Activated CD8-positive, alpha-beta T cell treated with anti-CD3 and anti-CD28 coated beads, Interleukin-2, amount 10 ng/mL, durations not matched to agents 7 days and 5 days (primary cell): ENCODE data around the gene STAT6. TPM values are rescaled to one million over a fixed set of nuclear protein-coding genes. Genes with fewer than 3 reads are reported as not detected.
A peak's percentile ranks its signal among the peaks of the same experiment; 100 is the strongest.
"Not testable (repeated sequence)": the region's sequence is repeated elsewhere in the genome, so short reads cannot be mapped to it uniquely, and the experiment has no call there.

Experiments
- ATAC-seq: fragments of 150-1000 bp; cut with Tn5 transposase; one replicate; pipeline ENCODE4 v1.10.0; 2021; ENCODE audit warnings: moderate library complexity
- CTCF ChIA-PET: fragments of 350-600 bp; sonication (Branson Sonifier 250); formaldehyde crosslinking; loops from one replicate; lab custom pipeline; 2021; ENCODE audit warnings: antibody characterized with exemption; lab: Charles Lee
- POLR2A ChIA-PET: fragments of 350-600 bp; sonication (Branson Sonifier 250); formaldehyde crosslinking; loops from one replicate; lab custom pipeline; 2021; ENCODE audit warnings: antibody characterized with exemption; lab: Charles Lee
- DNase-seq: peaks from one replicate; pipeline ENCODE4 v3.0.0-alpha.2; 2020
- H3K27ac Mint-ChIP-seq: one replicate; pipeline ENCODE4 v1.8.0; 2021; ENCODE audit warnings: mild to moderate bottlenecking, mixed read lengths
- H3K27me3 Mint-ChIP-seq: one replicate; pipeline ENCODE4 v1.8.0; 2021; ENCODE audit warnings: low read depth, mixed read lengths
- H3K36me3 Mint-ChIP-seq: one replicate; pipeline ENCODE4 v1.8.0; 2021; ENCODE audit warnings: low read depth, mixed read lengths
- H3K4me1 Mint-ChIP-seq: one replicate; pipeline ENCODE4 v1.8.0; 2021; ENCODE audit warnings: low read depth, mixed read lengths
- H3K4me3 Mint-ChIP-seq: one replicate; pipeline ENCODE4 v1.8.0; 2021; ENCODE audit warnings: mild to moderate bottlenecking, mixed read lengths
- H3K9me3 Mint-ChIP-seq: one replicate; pipeline ENCODE4 v1.8.0; 2022; ENCODE audit warnings: mixed read lengths; ENCODE audit not compliant: insufficient read depth
- total RNA-seq, 2 experiments: library from RNA; stranded (reverse); gene quantifications; one replicate each; pipeline ENCODE4 v1.2.3, GENCODE V29; 2021

The STAT6 gene
- total RNA-seq, 2 experiments from 2014 or later: 189 TPM

DNA sequence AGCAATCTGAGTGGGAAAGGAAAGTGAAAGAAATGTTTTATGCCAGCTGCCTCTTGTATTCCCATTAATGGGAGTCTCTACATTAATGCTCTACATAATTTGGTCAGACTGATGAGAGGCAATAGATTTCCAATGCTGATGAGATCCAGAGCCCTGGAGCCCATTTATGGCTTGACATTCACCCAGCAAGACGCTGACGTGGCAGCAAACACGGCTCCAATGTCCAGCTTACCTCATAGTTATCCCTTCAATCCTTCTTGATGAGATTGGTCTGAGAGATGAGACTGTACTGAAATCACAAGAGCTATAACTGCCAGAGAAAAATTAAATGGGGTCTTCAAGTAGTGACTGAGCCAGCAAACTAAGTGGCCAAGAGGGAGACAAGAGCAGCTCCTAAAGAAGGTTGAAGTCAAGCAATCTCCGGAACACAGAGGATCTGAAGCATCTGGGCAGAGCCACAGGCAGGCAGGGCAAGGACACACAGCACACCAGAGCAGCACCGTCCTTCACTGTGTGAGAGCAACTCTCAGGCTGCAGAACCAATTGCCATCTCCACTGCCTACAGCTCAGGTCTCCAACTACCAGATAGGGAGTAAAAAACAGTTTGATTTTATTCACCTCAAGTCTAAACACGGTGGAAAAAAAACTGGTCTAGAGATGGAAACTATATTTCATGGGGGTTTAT, 54.0 kb downstream of the STAT6 start:
- Mint-ChIP-seq H3K36me3 (peaks cover 71% of the 10 kb centered on the region), H3K27ac (peak overlapping the region; percentile 18), H3K27me3 (no peaks in the 10 kb centered on the region), H3K4me1 (peaks cover 11% of the 10 kb centered on the region), H3K4me3 (no peak overlapping the region), H3K9me3 (peaks cover 3% of the 10 kb centered on the region)
- ATAC-seq (no peak), DNase-seq (no peak)
- POLR2A ChIA-PET: interaction anchor here (0.8 to 2.8 kb wide), 4 partner anchors 9 to 55 kb away, joined by 3 to 9 read pairs (median 6); partner anchors contain the start of gene STAT6
- CTCF ChIA-PET: interaction anchor here (1.1 to 11.3 kb wide), 7 partner anchors 8 to 118 kb away, joined by 3 to 229 read pairs (median 7); partner anchors contain the start of genes MYO1A and ZBTB39

DNA sequence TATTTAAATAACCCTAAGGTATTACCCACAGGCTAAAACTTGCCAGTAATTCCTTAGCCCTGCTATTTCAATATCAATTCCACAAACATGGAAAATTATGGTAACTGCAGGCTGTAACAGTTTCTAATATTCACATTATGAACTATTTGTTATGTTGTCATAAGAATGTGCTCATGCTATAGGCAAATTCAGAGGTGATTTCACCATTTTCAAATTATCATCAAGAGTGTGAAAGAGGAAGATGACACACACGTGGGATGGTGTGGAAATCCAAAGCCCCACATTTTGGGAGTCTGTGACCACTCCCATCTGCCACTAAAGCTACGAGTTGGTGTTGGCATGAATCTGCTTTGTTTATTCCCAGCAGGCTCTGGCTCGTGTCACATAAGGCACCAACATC, 55.3 kb downstream of the STAT6 start:
- H3K4me3 Mint-ChIP-seq: no peak overlapping the region
- POLR2A ChIA-PET: interaction anchor here (0.6 to 2.0 kb wide), 2 partner anchors 8 to 153 kb away, joined by 5 to 8 read pairs; no protein-coding TSS in a partner anchor
- ATAC-seq (no peak), DNase-seq (no peak)
- CTCF ChIA-PET: interaction anchor here (1.4 to 11.3 kb wide), 3 partner anchors 14 to 56 kb away, joined by 3 to 229 read pairs (median 6); no protein-coding TSS in a partner anchor
- H3K27me3 Mint-ChIP-seq: no peaks in the 10 kb centered on the region
- peaks cover 16% of the 10 kb centered on the region for H3K4me1 Mint-ChIP-seq
- H3K9me3 Mint-ChIP-seq: peaks cover 3% of the 10 kb centered on the region
- peaks cover 66% of the 10 kb centered on the region for H3K36me3 Mint-ChIP-seq
- H3K27ac Mint-ChIP-seq: no peak overlapping the region

DNA sequence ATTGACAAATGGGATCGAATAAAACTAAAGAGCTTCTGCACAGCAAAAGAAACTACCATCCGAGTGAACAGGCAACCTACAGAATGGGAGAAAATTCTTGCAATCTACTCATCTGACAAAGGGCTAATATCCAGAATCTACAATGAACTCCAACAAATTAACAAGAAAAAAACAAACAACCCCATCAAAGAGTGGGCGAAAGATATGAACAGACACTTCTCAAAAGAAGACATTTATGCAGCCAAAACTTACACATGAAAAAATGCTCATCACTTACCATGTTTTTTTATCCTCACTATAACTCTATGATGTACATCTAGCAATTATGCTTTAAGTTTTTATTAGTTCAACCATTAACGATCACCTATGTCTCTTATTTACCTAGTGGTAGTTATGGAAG, 57.3 kb downstream of the STAT6 start:
- POLR2A ChIA-PET, CTCF ChIA-PET, ATAC-seq, H3K27ac Mint-ChIP-seq, H3K4me3 Mint-ChIP-seq, H3K9me3 Mint-ChIP-seq, DNase-seq, H3K27me3 Mint-ChIP-seq: not testable (repeated sequence)
- Mint-ChIP-seq H3K4me1 (peaks cover 19% of the 10 kb centered on the region), H3K36me3 (peaks cover 49% of the 10 kb centered on the region)

DNA sequence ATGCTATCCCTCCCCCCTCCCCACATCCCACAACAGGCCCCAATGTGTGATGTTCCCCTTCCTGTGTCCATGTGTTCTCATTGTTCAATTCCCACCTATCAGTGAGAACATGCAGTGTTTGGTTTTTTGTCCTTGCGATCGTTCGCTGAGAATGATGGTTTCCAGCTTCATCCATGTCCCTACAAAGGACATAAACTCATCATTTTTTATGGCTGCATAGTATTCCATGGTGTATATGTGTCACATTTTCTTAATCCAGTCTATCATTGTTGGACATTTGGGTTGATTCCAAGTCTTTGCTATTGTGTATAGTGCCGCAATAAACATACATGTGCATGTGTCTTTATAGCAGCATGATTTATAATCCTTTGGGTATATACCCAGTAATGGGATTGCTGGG, 58.0 kb downstream of the STAT6 start:
- POLR2A ChIA-PET: interaction anchor here (1.0 kb wide), 1 partner anchor 19 kb away, joined by 3 read pairs; no protein-coding TSS in a partner anchor
- H3K4me3 Mint-ChIP-seq, H3K9me3 Mint-ChIP-seq: not testable (repeated sequence)

DNA sequence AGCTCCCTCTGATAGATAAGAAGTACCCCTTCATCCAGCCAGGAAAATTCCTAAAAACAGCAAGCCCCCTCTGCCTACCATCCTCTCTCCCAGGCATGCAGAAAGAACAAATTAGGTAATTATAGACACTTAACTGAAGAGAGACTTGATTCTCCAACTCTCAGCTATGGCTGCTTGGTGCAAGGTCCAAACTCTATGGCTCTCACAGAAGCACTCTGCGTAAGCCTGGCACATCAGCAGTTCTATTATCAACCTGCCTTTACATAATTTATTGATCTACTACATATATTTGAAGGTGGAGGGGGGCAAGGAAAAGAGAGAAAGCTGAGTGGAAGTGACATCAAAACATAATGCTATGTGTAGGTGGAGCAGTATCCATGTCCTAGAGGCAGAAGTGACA, 60.2 kb downstream of the STAT6 start:
- CTCF ChIA-PET: interaction anchor here (1.1 to 7.7 kb wide), 7 partner anchors 9 to 73 kb away, joined by 3 to 105 read pairs (median 14); no protein-coding TSS in a partner anchor
- H3K4me1 Mint-ChIP-seq: peaks cover 48% of the 10 kb centered on the region
- peaks cover 3% of the 10 kb centered on the region for H3K9me3 Mint-ChIP-seq
- POLR2A ChIA-PET: interaction anchor here (0.7 to 1.6 kb wide), 5 partner anchors 10 to 73 kb away, joined by 3 to 4 read pairs (median 3); partner anchors contain the start of gene STAT6
- no peak overlapping the region for H3K4me3 Mint-ChIP-seq
- DNase-seq (no peak), ATAC-seq (no peak)
- no peaks in the 10 kb centered on the region for H3K27me3 Mint-ChIP-seq
- peaks cover 29% of the 10 kb centered on the region for H3K36me3 Mint-ChIP-seq
- H3K27ac Mint-ChIP-seq: no peak overlapping the region

More for the DNA sequence above, 58.0 kb downstream of the STAT6 start:
- not testable (repeated sequence) for DNase-seq, ATAC-seq, H3K27me3 Mint-ChIP-seq, H3K27ac Mint-ChIP-seq
- Mint-ChIP-seq H3K36me3 (peaks cover 42% of the 10 kb centered on the region), H3K4me1 (peaks cover 27% of the 10 kb centered on the region)
- CTCF ChIA-PET: interaction anchor here (1.0 to 7.7 kb wide), 4 partner anchors 7 to 58 kb away, joined by 4 to 105 read pairs (median 9); partner anchors contain the start of gene STAT6

DNA sequence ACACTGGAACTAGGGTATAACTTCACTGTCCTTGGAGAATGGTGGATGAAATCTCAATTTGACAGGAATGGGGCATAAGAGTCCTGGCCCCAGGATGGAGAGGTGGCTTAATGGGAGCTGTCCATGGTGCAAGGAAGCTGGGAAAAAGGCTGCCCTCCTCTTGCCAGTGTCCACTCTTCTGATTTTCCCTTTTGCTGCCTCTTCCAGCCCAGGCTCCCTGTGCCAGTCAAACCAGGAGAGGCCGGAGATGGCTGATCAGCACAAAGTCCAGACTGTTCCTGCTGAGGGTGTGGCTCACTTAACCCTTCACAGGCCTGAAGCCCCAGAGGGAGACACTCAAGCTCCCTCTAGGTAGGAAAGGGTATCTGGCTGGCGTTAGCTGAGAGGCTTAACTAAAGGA, 61.3 kb downstream of the STAT6 start, which contains the start of gene MYO1A:
Gene MYO1A, minus strand, starts transcription at position 240 of the 400 bp plus-strand sequence. CDS start 1,806 bp downstream, outside the sequence.
- peaks cover 20% of the 10 kb centered on the region for H3K36me3 Mint-ChIP-seq
- H3K27ac Mint-ChIP-seq: no peak within 1 kb of the TSS
- no peaks in the 10 kb centered on the region for H3K27me3 Mint-ChIP-seq
- ChIA-PET POLR2A (interaction anchor here (1.0 to 1.6 kb wide), 4 partner anchors 9 to 29 kb away, joined by 3 to 4 read pairs (median 4); no protein-coding TSS in a partner anchor), CTCF (interaction anchor here (1.0 to 7.7 kb wide), 6 partner anchors 10 to 62 kb away, joined by 3 to 105 read pairs (median 44); partner anchors contain the start of gene STAT6)
- DNase-seq (no peak), ATAC-seq (no peak)
- peaks cover 54% of the 10 kb centered on the region for H3K4me1 Mint-ChIP-seq
- H3K9me3 Mint-ChIP-seq: peaks cover 3% of the 10 kb centered on the region
- no peak within 1 kb of the TSS for H3K4me3 Mint-ChIP-seq

DNA sequence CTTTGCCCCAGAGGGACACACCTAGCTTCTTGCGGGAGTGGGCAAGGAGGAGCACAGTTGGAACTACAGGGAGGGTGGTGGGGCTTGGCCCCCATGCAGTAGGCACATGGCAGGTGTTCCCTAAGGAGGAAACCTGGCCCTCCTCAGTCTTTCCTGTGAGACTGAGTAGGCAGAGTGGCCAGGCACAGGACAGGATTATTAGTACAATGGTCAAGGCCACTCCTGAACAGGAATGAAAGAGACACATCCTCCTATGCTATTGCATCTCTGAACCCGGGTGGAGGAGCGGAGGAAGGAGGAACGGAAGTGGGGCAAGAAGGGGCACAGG, 62.1 kb downstream of the STAT6 start:
- no peaks in the 10 kb centered on the region for H3K27me3 Mint-ChIP-seq
- H3K9me3 Mint-ChIP-seq: peaks cover 3% of the 10 kb centered on the region
- no peak for ATAC-seq
- ChIA-PET POLR2A (no interaction called here), CTCF (interaction anchor here (0.8 to 7.7 kb wide), 7 partner anchors 11 to 62 kb away, joined by 3 to 105 read pairs (median 25); partner anchors contain the start of genes STAT6 and ZBTB39)
- no peak overlapping the region for H3K4me3 Mint-ChIP-seq
- peaks cover 54% of the 10 kb centered on the region for H3K4me1 Mint-ChIP-seq
- no peak overlapping the region for H3K27ac Mint-ChIP-seq
- peaks cover 16% of the 10 kb centered on the region for H3K36me3 Mint-ChIP-seq
- no peak for DNase-seq

DNA sequence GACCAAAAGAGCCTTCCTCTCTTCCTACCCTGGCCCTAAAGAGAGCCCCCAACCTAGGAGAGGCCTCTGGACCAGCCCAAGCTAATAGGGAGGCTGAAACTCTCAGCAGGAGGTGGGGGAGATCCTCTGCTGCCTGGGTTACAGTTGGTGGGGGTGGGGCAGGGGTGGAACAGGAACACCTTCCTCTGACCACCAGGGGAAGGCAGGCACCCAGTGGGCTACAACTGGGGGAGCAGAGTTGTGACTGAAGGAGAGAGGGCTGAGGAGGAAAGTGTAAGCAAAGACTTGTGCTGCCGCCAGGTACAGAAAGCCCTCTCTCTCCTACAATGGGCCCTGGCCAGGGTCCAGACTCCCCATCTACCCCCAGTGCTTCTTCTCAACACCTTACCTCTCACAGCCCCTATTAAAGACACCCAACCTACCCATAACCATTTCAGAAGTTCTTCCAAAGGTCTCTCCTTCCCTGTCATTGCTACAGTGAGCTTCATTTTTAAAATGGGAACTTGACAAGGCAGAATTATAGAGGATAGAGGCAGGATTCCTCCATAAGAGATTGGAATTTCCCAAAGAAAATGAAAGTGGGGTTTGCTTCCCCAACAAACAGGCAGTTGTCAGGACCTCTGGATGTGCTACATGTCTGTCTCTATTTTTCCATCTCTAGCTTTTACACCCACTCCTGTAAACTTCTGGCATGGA, 62.6 kb downstream of the STAT6 start:
- Mint-ChIP-seq H3K27ac (peak overlapping the region; percentile 86), H3K27me3 (no peaks in the 10 kb centered on the region), H3K36me3 (peaks cover 11% of the 10 kb centered on the region), H3K9me3 (peaks cover 3% of the 10 kb centered on the region), H3K4me3 (no peak overlapping the region), H3K4me1 (peaks cover 51% of the 10 kb centered on the region)
- ChIA-PET CTCF (interaction anchor here (0.8 to 7.7 kb wide), 11 partner anchors 12 to 290 kb away, joined by 3 to 105 read pairs (median 14); partner anchors contain the start of genes STAT6 and ZBTB39), POLR2A (interaction anchor here (0.5 to 2.4 kb wide), 9 partner anchors 8 to 360 kb away, joined by 3 to 9 read pairs (median 8); partner anchors contain the start of genes PTGES3 and STAT6)
- DNase-seq (peak; percentile 32), ATAC-seq (no peak)

DNA sequence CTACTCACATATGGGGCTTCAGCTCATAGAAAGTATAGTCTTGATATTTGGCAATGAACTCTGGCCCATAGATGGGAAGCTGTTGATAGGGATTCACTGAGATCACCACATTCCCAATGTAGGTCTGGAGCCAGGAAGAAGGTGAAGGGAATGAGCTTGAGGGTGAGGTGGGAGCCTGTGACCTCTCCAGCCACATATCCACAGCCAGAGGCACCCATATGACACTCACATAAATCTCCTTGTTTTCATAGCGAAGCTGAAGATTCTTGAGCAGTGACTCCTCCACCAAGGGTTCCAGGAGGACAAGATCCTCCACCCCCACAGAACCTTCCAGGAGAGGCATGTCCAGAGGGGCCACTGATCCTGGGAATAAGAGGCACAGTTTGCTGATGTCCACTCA, 63.2 kb downstream of the STAT6 start:
- no peak for DNase-seq
- ChIA-PET POLR2A (interaction anchor here (0.6 to 2.4 kb wide), 12 partner anchors 9 to 360 kb away, joined by 3 to 9 read pairs (median 6); partner anchors contain the start of genes PTGES3 and STAT6), CTCF (interaction anchor here (0.7 to 7.7 kb wide), 12 partner anchors 12 to 290 kb away, joined by 3 to 105 read pairs (median 12); partner anchors contain the start of genes STAT6 and ZBTB39)
- no peak for ATAC-seq
- Mint-ChIP-seq H3K4me1 (peaks cover 46% of the 10 kb centered on the region), H3K27ac (peak overlapping the region; percentile 86), H3K9me3 (peaks cover 3% of the 10 kb centered on the region), H3K27me3 (no peaks in the 10 kb centered on the region), H3K4me3 (peak overlapping the region; percentile 49), H3K36me3 (peaks cover 5% of the 10 kb centered on the region)

DNA sequence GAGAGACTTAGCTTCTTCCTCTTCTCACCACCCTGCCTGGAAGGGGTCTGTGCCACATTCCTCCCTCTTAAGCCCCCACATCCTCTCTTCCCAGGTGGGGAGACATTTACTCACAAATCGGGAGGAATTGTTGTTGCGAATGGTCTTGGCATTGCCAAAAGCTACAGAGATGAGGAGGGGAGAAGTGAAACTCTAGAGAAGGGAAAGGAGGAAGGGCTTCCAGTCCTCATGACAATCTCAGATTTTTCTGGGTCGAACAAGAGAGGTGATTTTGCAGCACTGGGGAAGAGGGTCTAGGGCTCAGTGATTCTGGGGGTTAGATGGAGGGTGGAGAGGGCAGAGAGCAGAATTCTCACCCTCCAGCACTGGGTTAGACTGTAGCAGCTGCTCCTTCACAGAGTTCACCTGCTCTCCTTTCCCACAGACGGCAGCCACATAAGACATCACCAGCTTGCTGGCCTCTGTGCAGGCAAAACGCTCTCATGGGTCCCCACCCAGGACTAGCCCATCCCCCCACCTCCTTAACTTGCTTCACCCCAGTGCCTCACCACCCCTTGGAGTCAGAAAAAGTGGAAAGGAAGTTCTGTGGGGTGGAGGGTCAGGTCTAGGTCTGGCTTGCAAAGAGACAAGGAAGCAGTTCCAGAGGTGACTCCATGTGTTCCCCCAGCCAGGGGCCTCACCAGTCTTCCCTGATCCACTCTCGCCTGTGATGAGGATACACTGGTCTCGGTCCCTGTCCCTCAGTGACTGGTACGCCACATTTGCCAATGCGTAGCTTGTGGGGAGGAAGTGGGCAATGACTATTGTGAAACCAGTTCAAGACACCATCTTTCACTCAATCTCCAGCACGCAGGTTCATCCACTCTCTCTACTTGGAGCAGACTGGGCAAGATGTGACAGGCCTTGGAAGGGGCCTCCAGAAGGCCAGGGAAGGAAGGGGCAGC, 63.9 kb downstream of the STAT6 start:
- H3K27me3 Mint-ChIP-seq: no peaks in the 10 kb centered on the region
- peak; percentile 84 for DNase-seq
- no peaks in the 10 kb centered on the region for H3K9me3 Mint-ChIP-seq
- peak overlapping the region; percentile 49 for H3K4me3 Mint-ChIP-seq
- peaks cover 46% of the 10 kb centered on the region for H3K4me1 Mint-ChIP-seq
- peak overlapping the region; percentile 86 for H3K27ac Mint-ChIP-seq
- peak; percentile 83 for ATAC-seq
- ChIA-PET POLR2A (interaction anchor here (0.6 to 2.4 kb wide), 16 partner anchors 8 to 359 kb away, joined by 3 to 9 read pairs (median 4); partner anchors contain the start of genes NAB2, PTGES3 and STAT6), CTCF (interaction anchor here (0.7 to 7.7 kb wide), 13 partner anchors 13 to 411 kb away, joined by 3 to 105 read pairs (median 10); partner anchors contain the start of genes STAT6 and ZBTB39)
- peaks cover 2% of the 10 kb centered on the region for H3K36me3 Mint-ChIP-seq
